HepG2 (cell line): ENCODE measurements around the gene ARHGEF3. TPM values are rescaled to one million over a fixed set of nuclear protein-coding genes. Genes with fewer than 3 reads are reported as not detected.

Source experiments
- AGO1 ChIP-seq: fragments of 200-400 bp; formaldehyde crosslinking; IDR thresholded peaks from 2 replicates; pipeline ENCODE4 v1.6.1; 2017; ENCODE audit warnings: mild to moderate bottlenecking, low read depth, low read length, moderate library complexity; ENCODE audit not compliant: poor library complexity, severe bottlenecking
- CBX5 ChIP-seq: sonication (generic); formaldehyde crosslinking; IDR thresholded peaks from 2 replicates; pipeline ENCODE4 v1.4.0; 2020; ENCODE audit warnings: missing genetic modification reagents, borderline replicate concordance
- CREB3 ChIP-seq: sonication (generic); formaldehyde crosslinking; IDR thresholded peaks from 2 replicates; pipeline ENCODE4 v1.5.0; 2020; ENCODE audit warnings: missing genetic modification reagents
- DMAP1 ChIP-seq: IDR thresholded peaks from 2 replicates; pipeline ENCODE4 v1.6.1; 2016
- DNMT3B ChIP-seq: conservative IDR thresholded peaks from 2 replicates; pipeline ENCODE4 v1.6.1; 2016; ENCODE audit warnings: missing biosample characterization, control low read depth
- ERF ChIP-seq: IDR thresholded peaks from 2 replicates; pipeline ENCODE4 v1.6.1; 2018; ENCODE audit warnings: missing biosample characterization, missing genetic modification reagents
- GMEB1 ChIP-seq: sonication (generic); formaldehyde crosslinking; IDR thresholded peaks from 2 replicates; pipeline ENCODE4 v1.5.1; 2020; ENCODE audit warnings: missing genetic modification reagents, mild to moderate bottlenecking, borderline replicate concordance
- KLF9 ChIP-seq: IDR thresholded peaks from 2 replicates; pipeline ENCODE4 v1.6.1; 2016; ENCODE audit warnings: low read depth
- MATR3 ChIP-seq: sonication (generic); formaldehyde crosslinking; IDR thresholded peaks from 2 replicates; pipeline ENCODE4 v1.4.0; 2020; ENCODE audit warnings: missing genetic modification reagents
- NFRKB ChIP-seq: fragments of 450-650 bp; IDR thresholded peaks from 2 replicates; pipeline ENCODE4 v1.6.1; 2017
- NONO ChIP-seq, 2 experiments: fragments of 450-650 bp in 1 of 2; sonication (generic) in 1 of 2; formaldehyde crosslinking in 1 of 2; IDR thresholded peaks in 1 of 2; conservative IDR thresholded peaks in 1 of 2; 2 replicates each; pipeline versions ENCODE4 v1.6.1 to v1.8.0; 2017 to 2022; ENCODE audit warnings: mild to moderate bottlenecking in 1 of 2, missing genetic modification reagents in 1 of 2, moderate library complexity in 1 of 2
- REXO4 ChIP-seq: sonication (generic); formaldehyde crosslinking; IDR thresholded peaks from 2 replicates; pipeline ENCODE4 v1.8.0; 2022; ENCODE audit warnings: missing genetic modification reagents, mild to moderate bottlenecking, borderline replicate concordance
- STAT6 ChIP-seq: sonication (generic); formaldehyde crosslinking; IDR thresholded peaks from 2 replicates; pipeline ENCODE4 v1.4.0; 2020; ENCODE audit warnings: missing genetic modification reagents, mild to moderate bottlenecking, borderline replicate concordance
- TRIM22 ChIP-seq: fragments of 450-650 bp; IDR thresholded peaks from 2 replicates; pipeline ENCODE4 v1.6.1; 2017
- ZFP1 ChIP-seq: IDR thresholded peaks from 2 replicates; pipeline ENCODE4 v1.6.1; 2016
- ZNF34 ChIP-seq: sonication (generic); formaldehyde crosslinking; IDR thresholded peaks from 2 replicates; pipeline ENCODE4 v1.4.0; 2020; ENCODE audit warnings: mild to moderate bottlenecking, missing genetic modification reagents, borderline replicate concordance
- ZNF362 ChIP-seq: sonication (generic); formaldehyde crosslinking; IDR thresholded peaks from 2 replicates; pipeline ENCODE4 v1.4.0; 2020; ENCODE audit warnings: missing genetic modification reagents, mild to moderate bottlenecking, borderline replicate concordance
- ZNF598 ChIP-seq: sonication (generic); formaldehyde crosslinking; IDR thresholded peaks from 2 replicates; pipeline ENCODE4 v1.5.1; 2020; ENCODE audit warnings: mild to moderate bottlenecking, missing genetic modification reagents, borderline replicate concordance
- ZNF710 ChIP-seq: sonication (generic); formaldehyde crosslinking; IDR thresholded peaks from 2 replicates; pipeline ENCODE4 v1.5.0; 2020; ENCODE audit warnings: mild to moderate bottlenecking, missing genetic modification reagents, borderline replicate concordance
- polyA plus RNA-seq, 8 experiments: library from polyadenylated mRNA; depleted of rRNA in 3 of 8; stranded (reverse) in 7 of 8; unstranded in 1 of 8; fragments of >200 nt; fragmentation: Illumina TruSeq in 4 of 8; extraction: Trizol in 4 of 8; gene quantifications; 2 replicates each; pipeline versions ENCODE4 v1.2.1 to v1.2.3, GENCODE V29; 2011 to 2016; ENCODE audit warnings: low read depth in 4 of 8, missing spikeins in 1 of 8, mixed read lengths in 1 of 8; ENCODE audit not compliant: insufficient read depth in 1 of 8
- total RNA-seq, 5 experiments: library from RNA; depleted of rRNA; stranded (reverse); fragments of >200 nt; fragmentation: Illumina TruSeq; extraction: Trizol; gene quantifications; 2 replicates each; pipeline ENCODE4 v1.2.3, GENCODE V29; 2016; ENCODE audit warnings: low read depth in 1 of 5

The ARHGEF3 gene
- total and polyA plus RNA-seq, 2 of the 13 experiments (the other 11 are each of a cell fraction or from before 2014, with no cell fraction given): 14.8 to 23.1 TPM

GRCh38 chr3:56801662-56802377 lies at the start of gene ARHGEF3 (continued):
- TF ChIP-seq ERF: peak; percentile 46; the same call in 1 of the 2 replicates
- TF ChIP-seq KLF9: 0 out of 2 replicates have a peak, but pooled peaks have one; percentile 62
- TF ChIP-seq NONO (IDR thresholded peaks at IDR 0.05): no peak
- TF ChIP-seq NONO (CRISPR knock-in tag; conservative IDR thresholded peaks at IDR 0.05): peak; percentile 68; the same call in 1 of the 2 replicates
- no peak for TF ChIP-seq CREB3 (CRISPR knock-in tag)
- no peak for TF ChIP-seq DNMT3B
- TF ChIP-seq REXO4 (CRISPR knock-in tag): no peak
- TF ChIP-seq ZNF34 (CRISPR knock-in tag): no peak
- TF ChIP-seq ZFP1 (CRISPR knock-in tag): no peak
- TF ChIP-seq ZNF710 (CRISPR knock-in tag): 0 out of 2 replicates have a peak, but pooled peaks have one; percentile 44
- TF ChIP-seq STAT6 (CRISPR knock-in tag): 0 out of 2 replicates have a peak, but pooled peaks have one; percentile 24
- TF ChIP-seq AGO1: no peak
- TF ChIP-seq ZNF362: peak; percentile 35; the same call in 1 of the 2 replicates
- TF ChIP-seq GMEB1 (CRISPR knock-in tag): peak; percentile 70
- no peak for TF ChIP-seq TRIM22
- TF ChIP-seq DMAP1: peak; percentile 36; the same call in 1 of the 2 replicates
- TF ChIP-seq MATR3 (CRISPR knock-in tag): no peak
- peak; percentile 68; the same call in 1 of the 2 replicates for TF ChIP-seq ZNF598 (CRISPR knock-in tag)
- no peak for TF ChIP-seq CBX5 (CRISPR knock-in tag)
- TF ChIP-seq NFRKB: no peak
